Neuron (in vitro differentiated cells): Measurements from ENCODE around the gene PTPRN2.

ENCODE experiments used
- H2AFZ ChIP-seq: one replicate; pipeline ENCODE4 v1.6.1; 2013; ENCODE audit warnings: low read depth, mild to moderate bottlenecking, inconsistent platforms, low read length, moderate library complexity
- H3K27me3 ChIP-seq: one replicate; pipeline ENCODE4 v1.6.1; 2013; ENCODE audit warnings: low read length; ENCODE audit not compliant: insufficient read depth
- H3K36me3 ChIP-seq: one replicate; pipeline ENCODE4 v1.6.1; 2013; ENCODE audit warnings: low read length; ENCODE audit not compliant: insufficient read depth
- H3K4me1 ChIP-seq: one replicate; pipeline ENCODE4 v1.6.1; 2013; ENCODE audit warnings: low read length; ENCODE audit not compliant: insufficient read depth
- H3K4me3 ChIP-seq: 2 replicates; pipeline ENCODE4 v1.5.1; 2013; ENCODE audit warnings: mild to moderate bottlenecking, low read length, moderate library complexity
- H3K9me3 ChIP-seq: one replicate; pipeline ENCODE4 v1.6.1; 2013; ENCODE audit warnings: low read length

PTPRN2 gene

DNA sequence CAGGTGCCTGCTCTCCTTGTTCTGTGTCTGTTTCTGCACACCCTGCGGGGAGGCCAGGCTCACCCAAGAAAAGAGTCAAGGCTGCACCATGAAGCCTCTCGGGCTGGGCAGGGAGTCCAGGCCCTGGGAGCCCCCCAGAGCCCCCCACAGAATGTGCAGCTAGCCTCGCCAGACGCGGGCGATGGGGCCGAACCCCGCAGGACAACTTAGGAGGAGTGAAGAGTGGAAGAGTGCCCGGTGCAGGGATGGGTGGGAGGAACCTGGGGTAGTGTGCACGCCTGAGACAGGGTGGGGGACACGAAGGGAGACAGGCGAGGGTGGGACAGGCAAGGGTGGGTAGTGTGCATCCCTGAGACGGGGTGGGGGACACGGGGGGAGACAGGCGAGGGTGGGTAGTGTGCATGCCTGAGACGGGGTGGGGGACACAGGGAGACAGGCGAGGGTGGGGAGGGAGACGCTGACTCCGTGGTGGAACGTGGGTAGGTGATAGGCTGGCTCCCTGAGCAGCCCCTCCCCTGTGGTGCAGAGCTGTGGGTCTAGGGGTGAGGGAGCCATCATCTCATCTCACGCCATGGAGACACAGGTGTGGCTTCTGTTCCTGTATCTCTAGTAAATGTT, 635.5 kb downstream of the PTPRN2 start:
- Histone ChIP-seq H3K4me3 (no peak overlapping the region), H2AFZ (no peak overlapping the region), H3K36me3 (no peaks in the 10 kb centered on the region), H3K4me1 (no peaks in the 10 kb centered on the region), H3K9me3 (peaks cover 3% of the 10 kb centered on the region), H3K27me3 (peaks cover 5% of the 10 kb centered on the region)

DNA sequence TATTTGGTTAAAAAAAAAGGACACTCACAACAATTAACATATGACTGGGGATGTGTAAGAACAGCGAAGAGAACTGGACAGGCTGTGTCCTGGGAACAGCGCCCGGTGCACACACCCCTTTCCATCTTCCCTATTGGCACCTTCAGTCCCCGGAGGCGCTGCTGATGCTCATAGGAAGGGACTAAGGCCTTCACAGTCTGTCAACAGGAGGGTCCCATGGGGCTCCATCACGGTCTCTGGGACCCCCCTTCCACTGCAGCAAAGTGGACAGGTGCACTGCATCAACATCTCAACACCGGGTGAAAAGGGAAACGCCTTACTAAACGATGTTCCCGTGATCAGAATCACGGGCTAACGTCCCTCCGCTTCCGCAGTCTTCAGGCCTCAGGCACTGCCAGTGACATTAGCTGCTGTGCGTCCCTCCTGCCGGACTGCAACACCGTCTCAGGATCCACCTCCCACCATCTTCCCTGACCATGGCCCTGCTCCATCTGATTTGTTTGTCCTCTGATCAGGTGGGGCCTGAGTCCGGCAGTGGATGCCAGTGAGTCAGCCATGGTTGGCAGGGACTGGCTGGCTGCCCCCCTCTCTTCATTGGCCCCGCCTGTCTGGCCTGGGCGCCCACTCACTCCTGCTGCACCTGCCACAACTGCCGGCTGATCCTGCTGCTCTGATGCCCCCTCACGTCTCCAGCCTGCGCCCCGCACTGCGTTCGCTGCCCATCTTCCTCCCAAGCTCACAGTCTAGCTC, 636.1 kb downstream of the PTPRN2 start:
- H3K4me3 ChIP-seq, result no peak overlapping the region
- H3K27me3 ChIP-seq, result peaks cover 5% of the 10 kb centered on the region
- H3K36me3 ChIP-seq, result no peaks in the 10 kb centered on the region
- no peaks in the 10 kb centered on the region for H3K4me1 ChIP-seq
- peaks cover 9% of the 10 kb centered on the region for H3K9me3 ChIP-seq
- H2AFZ ChIP-seq, result no peak overlapping the region

DNA sequence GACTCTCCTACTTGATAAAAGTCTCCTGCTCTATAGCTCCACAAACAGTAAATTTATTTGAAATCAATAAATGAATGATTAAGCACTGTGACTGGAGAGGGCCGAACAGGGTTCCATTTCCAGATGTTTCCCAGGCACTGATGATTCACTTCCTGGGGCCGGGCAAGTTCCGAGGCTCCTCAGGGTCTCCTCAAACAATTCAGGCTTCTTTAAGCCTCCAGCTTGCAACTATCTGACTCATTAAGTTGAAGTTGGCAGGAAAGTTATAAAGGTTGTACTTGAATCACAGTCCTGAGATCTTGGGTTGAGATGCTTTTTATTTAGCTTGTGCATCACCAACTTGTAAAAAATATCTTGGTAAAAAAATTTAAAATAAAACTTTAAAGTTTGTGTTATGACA, 637.9 kb downstream of the PTPRN2 start:
- no peak overlapping the region for H2AFZ ChIP-seq
- no peaks in the 10 kb centered on the region for H3K36me3 ChIP-seq
- H3K4me3 ChIP-seq, result no peak overlapping the region
- peaks cover 12% of the 10 kb centered on the region for H3K9me3 ChIP-seq
- no peaks in the 10 kb centered on the region for H3K4me1 ChIP-seq
- H3K27me3 ChIP-seq, result peaks cover 2% of the 10 kb centered on the region

DNA sequence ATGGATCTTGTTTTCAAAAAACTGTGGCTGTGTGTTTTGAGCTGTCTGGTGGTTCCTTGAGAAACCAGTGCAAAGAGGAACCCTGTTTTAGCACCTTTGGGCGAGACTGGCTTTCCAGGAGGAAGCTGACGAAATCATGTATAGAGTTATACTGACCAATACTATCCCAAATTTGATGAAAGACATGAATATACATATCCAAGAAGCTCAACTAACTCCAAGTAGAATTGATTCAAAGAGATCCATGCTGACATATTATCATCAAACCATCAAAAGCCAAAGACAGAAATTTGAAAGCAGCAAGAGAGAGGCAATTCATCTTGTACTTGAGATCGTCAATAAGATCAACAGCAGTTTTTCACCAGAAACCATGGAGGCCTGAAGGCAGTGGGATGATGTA, 640.1 kb downstream of the PTPRN2 start:
- no peaks in the 10 kb centered on the region for H3K36me3 ChIP-seq
- no peak overlapping the region for H2AFZ ChIP-seq
- H3K4me1 ChIP-seq, result no peaks in the 10 kb centered on the region
- peaks cover 2% of the 10 kb centered on the region for H3K27me3 ChIP-seq
- peaks cover 12% of the 10 kb centered on the region for H3K9me3 ChIP-seq
- no peak overlapping the region for H3K4me3 ChIP-seq

DNA sequence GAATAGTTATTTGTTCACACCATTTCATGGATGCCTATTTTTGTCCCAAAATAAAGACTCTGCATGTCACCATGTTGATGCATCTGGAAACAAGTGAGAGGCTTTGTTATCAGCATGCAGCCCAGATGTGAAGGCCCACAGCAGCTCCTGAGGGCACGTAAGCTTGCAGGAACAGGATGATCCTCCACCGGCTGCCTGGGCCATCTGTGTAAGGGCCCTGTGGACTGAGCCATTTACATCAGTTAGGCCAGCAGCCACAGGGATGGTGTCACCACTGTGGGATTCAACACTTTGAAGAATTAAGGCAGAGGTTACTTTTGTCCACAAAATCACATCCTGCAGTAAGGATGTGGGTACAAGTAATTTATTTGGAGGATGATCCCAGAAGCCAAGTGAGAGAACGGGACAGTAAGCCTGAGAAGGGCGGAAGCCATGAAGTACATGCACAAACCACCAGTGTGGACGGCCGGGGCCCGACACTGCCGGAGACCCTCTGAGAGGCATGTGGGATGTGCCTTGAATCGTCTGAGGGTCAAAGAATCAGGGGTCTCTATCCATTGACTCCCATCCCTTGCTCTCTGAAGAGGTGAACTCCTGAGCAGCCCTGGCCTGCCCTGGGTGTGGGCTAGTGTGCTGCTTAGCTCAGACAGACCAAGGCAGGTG, 641.1 kb downstream of the PTPRN2 start:
- H2AFZ ChIP-seq, result no peak overlapping the region
- peaks cover 12% of the 10 kb centered on the region for H3K9me3 ChIP-seq
- peaks cover 2% of the 10 kb centered on the region for H3K27me3 ChIP-seq
- H3K36me3 ChIP-seq, result no peaks in the 10 kb centered on the region
- H3K4me3 ChIP-seq, result no peak overlapping the region
- no peaks in the 10 kb centered on the region for H3K4me1 ChIP-seq

DNA sequence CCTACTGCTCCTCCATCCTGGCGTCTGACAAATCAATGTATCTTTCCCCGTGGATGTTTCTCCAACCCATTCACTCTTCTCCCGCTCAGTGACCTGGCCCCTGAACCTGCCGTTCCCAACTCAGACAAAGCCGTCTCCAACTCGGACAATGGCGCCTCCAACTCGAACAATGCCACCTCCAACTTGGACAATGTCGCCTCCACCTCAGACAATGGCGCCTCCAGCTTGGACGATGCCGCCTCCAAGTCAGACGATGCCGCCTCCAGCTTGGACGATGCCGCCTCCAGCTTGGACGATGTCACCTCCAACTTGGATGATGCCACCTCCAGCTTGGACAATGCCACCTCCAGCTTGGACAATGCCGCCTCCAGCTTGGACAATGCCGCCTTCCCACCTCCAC, 642.2 kb downstream of the PTPRN2 start:
- no peak overlapping the region for H2AFZ ChIP-seq
- H3K9me3 ChIP-seq, result peaks cover 12% of the 10 kb centered on the region
- no peak overlapping the region for H3K4me3 ChIP-seq

DNA sequence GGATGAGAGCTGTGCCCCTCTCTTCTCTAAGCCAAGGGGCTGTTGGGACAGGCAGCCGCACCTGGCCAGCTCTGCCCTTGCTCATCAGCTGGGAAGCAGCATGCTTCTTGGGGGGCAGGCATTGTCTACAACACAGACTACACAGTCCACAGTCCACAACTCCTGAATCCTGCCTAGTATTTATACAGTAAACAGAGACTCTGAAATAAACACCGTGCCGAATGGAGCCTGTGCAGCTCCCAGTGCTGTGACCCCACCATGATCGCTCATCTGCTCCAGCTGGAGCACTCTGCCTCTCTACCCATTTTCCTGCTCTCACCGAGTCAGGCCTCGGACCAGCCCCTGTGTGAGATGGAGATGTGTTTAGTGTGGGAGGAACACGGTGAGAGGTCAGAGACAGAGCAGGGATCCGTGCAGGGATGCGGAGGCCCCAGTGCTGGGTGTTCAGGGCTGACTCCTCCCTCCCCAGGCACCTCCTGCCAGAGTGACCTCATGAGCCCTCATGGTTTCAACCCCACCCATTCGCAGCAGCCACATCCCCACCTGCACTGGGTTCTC, 642.8 kb downstream of the PTPRN2 start:
- Histone ChIP-seq H3K4me3 (no peak overlapping the region), H3K27me3 (no peaks in the 10 kb centered on the region), H2AFZ (no peak overlapping the region), H3K36me3 (no peaks in the 10 kb centered on the region), H3K9me3 (peaks cover 12% of the 10 kb centered on the region), H3K4me1 (no peaks in the 10 kb centered on the region)

More for the DNA sequence above, 642.2 kb downstream of the PTPRN2 start:
- Histone ChIP-seq H3K27me3 (no peaks in the 10 kb centered on the region), H3K36me3 (no peaks in the 10 kb centered on the region), H3K4me1 (no peaks in the 10 kb centered on the region)

DNA sequence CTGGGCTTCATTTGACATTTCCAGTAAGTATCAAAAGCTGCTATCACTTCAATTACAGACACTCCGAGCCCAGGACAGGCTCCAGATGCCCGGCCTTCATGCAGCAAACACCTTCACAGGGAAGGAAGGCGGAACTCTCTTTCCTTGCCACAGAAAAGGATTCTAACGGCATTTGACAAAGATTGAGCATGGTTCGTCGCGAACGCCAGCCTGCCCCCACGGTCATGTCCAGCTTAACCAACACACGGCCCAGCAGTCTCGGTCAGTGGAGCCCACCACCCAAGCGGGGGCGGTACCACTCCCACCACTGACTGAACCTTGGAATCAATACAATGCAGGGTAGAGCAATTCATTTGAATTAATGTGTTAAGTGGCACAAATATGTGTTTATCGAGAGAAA, 643.6 kb downstream of the PTPRN2 start:
- H3K4me1 ChIP-seq, result no peaks in the 10 kb centered on the region
- H3K36me3 ChIP-seq, result no peaks in the 10 kb centered on the region
- H3K4me3 ChIP-seq, result no peak overlapping the region
- H3K9me3 ChIP-seq, result peaks cover 12% of the 10 kb centered on the region
- H3K27me3 ChIP-seq, result no peaks in the 10 kb centered on the region
- no peak overlapping the region for H2AFZ ChIP-seq

DNA sequence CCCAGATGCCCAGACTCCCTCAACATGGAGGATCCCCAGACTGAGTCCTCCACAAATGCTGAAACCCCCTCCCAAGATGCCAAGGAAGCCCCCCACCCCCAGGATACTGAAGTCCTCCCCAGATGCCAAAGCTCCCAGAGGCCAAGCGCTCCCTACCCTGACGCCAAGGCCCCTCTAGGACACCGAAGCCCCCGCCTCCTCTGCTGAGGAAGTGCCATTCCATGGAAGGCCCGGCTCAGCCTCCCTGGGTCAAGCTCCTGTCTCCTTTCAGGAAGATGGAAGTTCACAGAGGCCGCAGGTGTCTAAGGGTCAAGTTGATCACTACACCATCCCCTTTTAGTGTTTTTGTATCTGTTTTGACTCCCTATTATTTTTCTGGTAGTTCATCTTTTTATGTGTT, 644.1 kb downstream of the PTPRN2 start:
- Histone ChIP-seq H2AFZ (no peak overlapping the region), H3K36me3 (no peaks in the 10 kb centered on the region), H3K9me3 (peaks cover 12% of the 10 kb centered on the region), H3K27me3 (no peaks in the 10 kb centered on the region), H3K4me3 (no peak overlapping the region), H3K4me1 (no peaks in the 10 kb centered on the region)

DNA sequence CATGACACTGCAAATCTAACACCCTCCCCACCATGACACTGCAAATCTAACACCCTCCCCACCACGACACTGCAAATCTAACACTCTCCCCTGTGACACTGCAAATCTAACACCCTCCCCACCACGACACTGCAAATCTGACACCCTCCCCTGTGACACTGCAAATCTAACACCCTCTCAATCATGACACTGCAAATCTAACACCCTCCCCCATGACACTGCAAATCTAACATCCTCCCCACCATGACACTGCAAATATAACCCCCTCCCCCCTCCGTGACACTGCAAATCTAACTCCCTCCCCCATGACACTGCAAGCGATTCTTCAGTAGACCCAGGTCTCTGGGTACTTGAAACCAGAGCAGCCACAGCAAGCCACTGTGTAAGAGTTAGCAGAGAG, 646.4 kb downstream of the PTPRN2 start:
- Histone ChIP-seq H3K4me1 (no peaks in the 10 kb centered on the region), H3K4me3 (no peak overlapping the region), H3K36me3 (no peaks in the 10 kb centered on the region), H2AFZ (no peak overlapping the region), H3K27me3 (no peaks in the 10 kb centered on the region), H3K9me3 (peaks cover 3% of the 10 kb centered on the region)

DNA sequence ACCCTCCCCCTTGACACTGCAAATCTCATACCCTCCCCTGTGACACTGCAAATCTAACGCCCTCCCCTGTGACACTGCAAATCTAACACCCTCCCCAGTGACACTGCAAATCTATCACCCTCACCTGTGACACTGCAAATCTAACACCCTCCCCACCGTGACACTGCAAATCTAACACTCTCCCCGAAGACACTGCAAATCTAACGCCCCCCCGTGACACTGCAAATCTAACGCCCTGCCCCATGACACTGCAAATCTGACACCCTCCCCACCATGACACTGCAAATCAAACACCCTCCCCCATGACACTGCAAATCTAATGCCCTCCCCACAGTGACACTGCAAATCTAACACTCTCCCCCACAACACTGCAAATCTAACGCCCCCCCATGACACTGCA, 647.1 kb downstream of the PTPRN2 start:
- H3K4me1 ChIP-seq, result no peaks in the 10 kb centered on the region
- H3K27me3 ChIP-seq, result no peaks in the 10 kb centered on the region
- H3K9me3 ChIP-seq, result peaks cover 3% of the 10 kb centered on the region
- no peaks in the 10 kb centered on the region for H3K36me3 ChIP-seq
- no peak overlapping the region for H2AFZ ChIP-seq
- no peak overlapping the region for H3K4me3 ChIP-seq

DNA sequence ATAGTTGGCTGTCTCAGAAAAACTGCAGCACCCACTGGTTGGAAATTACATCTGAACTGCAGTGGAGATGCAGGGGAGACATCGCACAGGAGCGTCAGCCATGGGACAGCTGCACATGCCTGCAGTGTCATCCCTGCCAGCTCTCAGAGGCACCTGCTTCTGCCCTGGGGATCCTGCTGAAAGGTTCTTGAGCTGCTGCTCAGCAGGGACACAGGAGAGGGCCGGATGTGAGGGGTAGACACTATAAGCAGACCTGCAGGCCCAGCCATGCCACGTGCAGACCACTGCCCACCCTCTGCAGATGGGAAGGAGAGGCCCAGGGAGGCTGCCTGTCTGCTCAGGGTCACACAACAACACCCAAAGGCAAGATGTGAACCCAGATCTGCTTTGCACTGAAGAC, 649.4 kb downstream of the PTPRN2 start:
- Histone ChIP-seq H3K4me1 (no peaks in the 10 kb centered on the region), H3K36me3 (no peaks in the 10 kb centered on the region), H3K4me3 (no peak overlapping the region), H3K9me3 (peaks cover 2% of the 10 kb centered on the region), H2AFZ (no peak overlapping the region), H3K27me3 (no peaks in the 10 kb centered on the region)

DNA sequence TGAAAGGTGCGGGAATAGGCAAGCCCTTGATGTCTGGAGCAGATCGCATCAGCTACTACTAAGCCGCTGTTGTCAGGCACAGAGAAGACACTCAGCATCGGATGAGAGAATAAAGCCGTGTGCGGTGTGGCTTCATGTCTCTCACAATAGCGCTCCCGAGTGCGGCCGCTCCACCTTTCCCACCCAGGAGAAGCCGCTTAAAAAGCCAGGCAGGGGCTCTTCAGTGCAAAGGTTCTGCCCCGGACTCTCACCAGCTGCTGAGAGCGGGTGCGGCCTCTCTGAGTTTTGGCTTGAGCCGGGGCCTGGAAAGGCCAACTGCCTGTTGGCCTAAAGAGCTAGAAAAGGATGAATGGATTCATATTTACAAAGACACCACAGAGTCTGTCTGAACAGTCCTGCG, 650.2 kb downstream of the PTPRN2 start:
- Histone ChIP-seq H2AFZ (no peak overlapping the region), H3K36me3 (no peaks in the 10 kb centered on the region), H3K27me3 (no peaks in the 10 kb centered on the region), H3K4me3 (no peak overlapping the region), H3K9me3 (peaks cover 4% of the 10 kb centered on the region), H3K4me1 (no peaks in the 10 kb centered on the region)
